ENCODE data around the gene MEF2C. TPM values are rescaled to one million over a fixed set of nuclear protein-coding genes. Genes with fewer than 3 reads are reported as not detected.

The MEF2C gene
- total RNA-seq, 1 donor from 2014 or later = 464 TPM

- peak overlapping the region; percentile 3 for H3K27ac ChIP-seq (ENCODE audit: low read depth, low read length)
- peaks cover 6 to 19% (median 8%) of the 10 kb centered on the region in 3 donors for H3K36me3 ChIP-seq (ENCODE audit: control insufficient read depth in 3 of 3, insufficient read depth in 3 of 3, low read length in 3 of 3)
Measured at GRCh38 chr5:88741964-88742363, 141.0 kb downstream of the MEF2C start.

GRCh38 chr5:88740604-88741185 lies 142.3 kb downstream of the MEF2C start:
- Histone ChIP-seq H3K4me3 (ENCODE audit: low read length in 3 of 3) (no peak overlapping the region), H3K27me3 (ENCODE audit: control insufficient read depth in 3 of 3, insufficient read depth in 3 of 3, low read length in 3 of 3) (no peaks in the 10 kb centered on the region), H3K9me3 (ENCODE audit: control insufficient read depth in 3 of 3, low read length in 3 of 3) (no peaks in the 10 kb centered on the region), H3K36me3 (ENCODE audit: control insufficient read depth in 3 of 3, insufficient read depth in 3 of 3, low read length in 3 of 3) (peaks cover 6 to 14% (median 8%) of the 10 kb centered on the region in 3 donors), H3K9ac (ENCODE audit: low read depth in 1 of 3, low read length in 3 of 3) (no peak overlapping the region), H3K27ac (ENCODE audit: low read depth, low read length) (no peak overlapping the region), H3K4me1 (ENCODE audit: control insufficient read depth in 3 of 3, insufficient read depth in 3 of 3, low read length in 3 of 3) (peaks cover 33 to 47% (median 36%) of the 10 kb centered on the region in 3 donors)

More at GRCh38 chr5:88741964-88742363, 141.0 kb downstream of the MEF2C start:
- Histone ChIP-seq H3K9me3 (ENCODE audit: control insufficient read depth in 3 of 3, low read length in 3 of 3) (no peaks in the 10 kb centered on the region), H3K9ac (ENCODE audit: low read depth in 1 of 3, low read length in 3 of 3) (no peak overlapping the region), H3K4me1 (ENCODE audit: control insufficient read depth in 3 of 3, insufficient read depth in 3 of 3, low read length in 3 of 3) (peaks cover 38 to 46% (median 40%) of the 10 kb centered on the region in 3 donors), H3K27me3 (ENCODE audit: control insufficient read depth in 3 of 3, insufficient read depth in 3 of 3, low read length in 3 of 3) (no peaks in the 10 kb centered on the region), H3K4me3 (ENCODE audit: low read length in 3 of 3) (no peak overlapping the region)

- Histone ChIP-seq H3K36me3 (ENCODE audit: control insufficient read depth in 3 of 3, insufficient read depth in 3 of 3, low read length in 3 of 3) (peaks cover 3 to 12% (median 11%) of the 10 kb centered on the region in 3 donors), H3K27me3 (ENCODE audit: control insufficient read depth in 3 of 3, insufficient read depth in 3 of 3, low read length in 3 of 3) (no peaks in the 10 kb centered on the region), H3K4me1 (ENCODE audit: control insufficient read depth in 3 of 3, insufficient read depth in 3 of 3, low read length in 3 of 3) (peaks cover 18 to 46% (median 35%) of the 10 kb centered on the region in 3 donors), H3K27ac (ENCODE audit: low read depth, low read length) (no peak overlapping the region), H3K9me3 (ENCODE audit: control insufficient read depth in 3 of 3, low read length in 3 of 3) (no peaks in the 10 kb centered on the region), H3K4me3 (ENCODE audit: low read length in 3 of 3) (no peak overlapping the region), H3K9ac (ENCODE audit: low read depth in 1 of 3, low read length in 3 of 3) (no peak overlapping the region)
Measured at GRCh38 chr5:88736494-88736893, 146.5 kb downstream of the MEF2C start.

GRCh38 chr5:88734983-88735382 lies 148.0 kb downstream of the MEF2C start:
- Histone ChIP-seq H3K4me3 (ENCODE audit: low read length in 3 of 3) (no peak overlapping the region), H3K9me3 (ENCODE audit: control insufficient read depth in 3 of 3, low read length in 3 of 3) (no peaks in the 10 kb centered on the region), H3K4me1 (ENCODE audit: control insufficient read depth in 3 of 3, insufficient read depth in 3 of 3, low read length in 3 of 3) (peaks cover 9 to 36% (median 34%) of the 10 kb centered on the region in 3 donors), H3K27me3 (ENCODE audit: control insufficient read depth in 3 of 3, insufficient read depth in 3 of 3, low read length in 3 of 3) (no peaks in the 10 kb centered on the region), H3K36me3 (ENCODE audit: control insufficient read depth in 3 of 3, insufficient read depth in 3 of 3, low read length in 3 of 3) (peaks cover 6 to 17% (median 11%) of the 10 kb centered on the region in 3 donors), H3K27ac (ENCODE audit: low read depth, low read length) (peak overlapping the region; percentile 11), H3K9ac (ENCODE audit: low read depth in 1 of 3, low read length in 3 of 3) (no peak overlapping the region)

GRCh38 chr5:88734191-88734640 lies 148.8 kb downstream of the MEF2C start:
- peaks cover 6 to 17% (median 14%) of the 10 kb centered on the region in 3 donors for H3K36me3 ChIP-seq (ENCODE audit: control insufficient read depth in 3 of 3, insufficient read depth in 3 of 3, low read length in 3 of 3)
- no peaks in the 10 kb centered on the region for H3K9me3 ChIP-seq (ENCODE audit: control insufficient read depth in 3 of 3, low read length in 3 of 3)
- no peaks in the 10 kb centered on the region for H3K27me3 ChIP-seq (ENCODE audit: control insufficient read depth in 3 of 3, insufficient read depth in 3 of 3, low read length in 3 of 3)
- H3K27ac ChIP-seq (ENCODE audit: low read depth, low read length) = peak overlapping the region; percentile 41
- H3K4me1 ChIP-seq (ENCODE audit: control insufficient read depth in 3 of 3, insufficient read depth in 3 of 3, low read length in 3 of 3) = peaks cover 9 to 33% (median 33%) of the 10 kb centered on the region in 3 donors
- H3K9ac ChIP-seq (ENCODE audit: low read depth in 1 of 3, low read length in 3 of 3) = peak overlapping the region in 1 of 3 donors; percentile 16
- H3K4me3 ChIP-seq (ENCODE audit: low read length in 3 of 3) = peak overlapping the region in 1 of 3 donors; percentile 10

GRCh38 chr5:88732862-88733261 lies 150.1 kb downstream of the MEF2C start:
- Histone ChIP-seq H3K27ac (ENCODE audit: low read depth, low read length) (peak overlapping the region; percentile 59), H3K27me3 (ENCODE audit: control insufficient read depth in 3 of 3, insufficient read depth in 3 of 3, low read length in 3 of 3) (no peaks in the 10 kb centered on the region), H3K4me3 (ENCODE audit: low read length in 3 of 3) (no peak overlapping the region), H3K9me3 (ENCODE audit: control insufficient read depth in 3 of 3, low read length in 3 of 3) (no peaks in the 10 kb centered on the region), H3K9ac (ENCODE audit: low read depth in 1 of 3, low read length in 3 of 3) (no peak overlapping the region), H3K36me3 (ENCODE audit: control insufficient read depth in 3 of 3, insufficient read depth in 3 of 3, low read length in 3 of 3) (peaks cover 10 to 13% (median 12%) of the 10 kb centered on the region in 3 donors), H3K4me1 (ENCODE audit: control insufficient read depth in 3 of 3, insufficient read depth in 3 of 3, low read length in 3 of 3) (peaks cover 6 to 30% (median 24%) of the 10 kb centered on the region in 3 donors)

- Histone ChIP-seq H3K27ac (ENCODE audit: low read depth, low read length) (peak overlapping the region; percentile 59), H3K9me3 (ENCODE audit: control insufficient read depth in 3 of 3, low read length in 3 of 3) (no peaks in the 10 kb centered on the region), H3K27me3 (ENCODE audit: control insufficient read depth in 3 of 3, insufficient read depth in 3 of 3, low read length in 3 of 3) (no peaks in the 10 kb centered on the region), H3K4me1 (ENCODE audit: control insufficient read depth in 3 of 3, insufficient read depth in 3 of 3, low read length in 3 of 3) (peaks cover 2 to 30% (median 23%) of the 10 kb centered on the region in 3 donors), H3K4me3 (ENCODE audit: low read length in 3 of 3) (no peak overlapping the region), H3K9ac (ENCODE audit: low read depth in 1 of 3, low read length in 3 of 3) (no peak overlapping the region), H3K36me3 (ENCODE audit: control insufficient read depth in 3 of 3, insufficient read depth in 3 of 3, low read length in 3 of 3) (peaks cover 10 to 15% (median 10%) of the 10 kb centered on the region in 3 donors)
Measured at GRCh38 chr5:88732181-88732633, 150.8 kb downstream of the MEF2C start.

GRCh38 chr5:88729829-88730182 lies 153.2 kb downstream of the MEF2C start:
- Histone ChIP-seq H3K9ac (ENCODE audit: low read depth in 1 of 3, low read length in 3 of 3) (no peak overlapping the region), H3K36me3 (ENCODE audit: control insufficient read depth in 3 of 3, insufficient read depth in 3 of 3, low read length in 3 of 3) (peaks cover 18 to 31% (median 25%) of the 10 kb centered on the region in 3 donors), H3K4me3 (ENCODE audit: low read length in 3 of 3) (no peak overlapping the region), H3K27me3 (ENCODE audit: control insufficient read depth in 3 of 3, insufficient read depth in 3 of 3, low read length in 3 of 3) (no peaks in the 10 kb centered on the region), H3K27ac (ENCODE audit: low read depth, low read length) (no peak overlapping the region), H3K4me1 (ENCODE audit: control insufficient read depth in 3 of 3, insufficient read depth in 3 of 3, low read length in 3 of 3) (peaks cover 0 to 21% (median 9%) of the 10 kb centered on the region in 3 donors), H3K9me3 (ENCODE audit: control insufficient read depth in 3 of 3, low read length in 3 of 3) (no peaks in the 10 kb centered on the region)

GRCh38 chr5:88729084-88729828 lies 153.7 kb downstream of the MEF2C start:
- Histone ChIP-seq H3K27me3 (ENCODE audit: control insufficient read depth in 3 of 3, insufficient read depth in 3 of 3, low read length in 3 of 3) (no peaks in the 10 kb centered on the region), H3K27ac (ENCODE audit: low read depth, low read length) (no peak overlapping the region), H3K4me1 (ENCODE audit: control insufficient read depth in 3 of 3, insufficient read depth in 3 of 3, low read length in 3 of 3) (peaks cover 0 to 21% (median 9%) of the 10 kb centered on the region in 3 donors), H3K36me3 (ENCODE audit: control insufficient read depth in 3 of 3, insufficient read depth in 3 of 3, low read length in 3 of 3) (peaks cover 18 to 31% (median 25%) of the 10 kb centered on the region in 3 donors), H3K9me3 (ENCODE audit: control insufficient read depth in 3 of 3, low read length in 3 of 3) (no peaks in the 10 kb centered on the region), H3K9ac (ENCODE audit: low read depth in 1 of 3, low read length in 3 of 3) (no peak overlapping the region), H3K4me3 (ENCODE audit: low read length in 3 of 3) (no peak overlapping the region)
